Epithelial cell of esophagus (primary cell): ENCODE measurements around the gene C8G.

Source experiments
- DNase-seq: peaks from one replicate; pipeline ENCODE4 v3.0.0; 2010; ENCODE audit warnings: low read depth
- H3K4me3 ChIP-seq: 2 replicates; pipeline ENCODE4 v1.5.1; 2011; ENCODE audit warnings: mild to moderate bottlenecking, low read length, control low read depth
- CTCF ChIP-seq: IDR thresholded peaks from 2 replicates; pipeline ENCODE4 v1.5.1; 2011; ENCODE audit warnings: low read depth, mild to moderate bottlenecking, low read length, control low read depth, inconsistent platforms; ENCODE audit not compliant: insufficient read depth; ENCODE audit errors: missing control alignments

C8G gene

GRCh38 chr9:136945333-136946227 is 537 bp downstream of the C8G start:
- TF ChIP-seq CTCF, result no peak
- no peak overlapping the region for H3K4me3 ChIP-seq
- no peak for DNase-seq

GRCh38 chr9:136946228-136947027 is 1.4 kb downstream of the C8G start:
- no peak for DNase-seq
- TF ChIP-seq CTCF, result no peak
- H3K4me3 ChIP-seq, result no peak overlapping the region

- H3K4me3 ChIP-seq, result no peak overlapping the region
- TF ChIP-seq CTCF, result no peak
- DNase-seq, result no peak
These were observed 2.2 kb downstream of the C8G start for GRCh38 chr9:136947028-136947891.

GRCh38 chr9:136947955-136948510 is 3.0 kb downstream of the C8G start:
- no peak overlapping the region for H3K4me3 ChIP-seq
- peak; percentile 51 for DNase-seq
- peak; percentile 33 for TF ChIP-seq CTCF

- TF ChIP-seq CTCF, result no peak
- no peak for DNase-seq
- peak overlapping the region; percentile 70 for H3K4me3 ChIP-seq
These were observed 4.3 kb downstream of the C8G start for GRCh38 chr9:136949239-136949816.

GRCh38 chr9:136949817-136950655 is 5.0 kb downstream of the C8G start:
- DNase-seq, result peak; percentile 93
- peak overlapping the region; percentile 70 for H3K4me3 ChIP-seq
- TF ChIP-seq CTCF, result peak; percentile 9
